HFF-Myc (cell line): ENCODE measurements around the gene LRIT2.

Experiments
- DNase-seq: peaks from one replicate; pipeline ENCODE4 v3.0.0-alpha.2; 2011; ENCODE audit warnings: low read depth; ENCODE audit errors: extremely low read depth
- H3K4me3 ChIP-seq: replicated peaks from 2 replicates; pipeline ENCODE4 v1.5.1; 2011; ENCODE audit warnings: low read depth, mild to moderate bottlenecking, control low read depth, low read length
- CTCF ChIP-seq: IDR thresholded peaks from 2 replicates; pipeline ENCODE4 v1.5.1; 2012; ENCODE audit warnings: mild to moderate bottlenecking, low read depth, low read length, control low read depth; ENCODE audit errors: missing control alignments

LRIT2 gene

GRCh38 chr10:84264611-84265141 lies 39.3 kb upstream of the LRIT2 start:
- H3K4me3 ChIP-seq = no peak overlapping the region
- no peak for DNase-seq
- peak; percentile 94 for TF ChIP-seq CTCF

GRCh38 chr10:84263716-84264115 lies 38.4 kb upstream of the LRIT2 start:
- no peak overlapping the region for H3K4me3 ChIP-seq
- no peak for DNase-seq
- no peak for TF ChIP-seq CTCF

GRCh38 chr10:84262190-84262956 lies 37.0 kb upstream of the LRIT2 start:
- H3K4me3 ChIP-seq = no peak overlapping the region
- DNase-seq = no peak
- no peak for TF ChIP-seq CTCF

- no peak for TF ChIP-seq CTCF
- no peak for DNase-seq
- no peak overlapping the region for H3K4me3 ChIP-seq
Observed at GRCh38 chr10:84261236-84261915, 36.0 kb upstream of the LRIT2 start.

GRCh38 chr10:84258034-84258695 lies 32.8 kb upstream of the LRIT2 start:
- TF ChIP-seq CTCF = no peak
- DNase-seq = no peak
- H3K4me3 ChIP-seq = no peak overlapping the region

GRCh38 chr10:84257343-84258020 lies 32.1 kb upstream of the LRIT2 start:
- no peak for TF ChIP-seq CTCF
- H3K4me3 ChIP-seq = no peak overlapping the region
- DNase-seq = no peak
